ENCODE measurements around the gene S100Z.

DNA sequence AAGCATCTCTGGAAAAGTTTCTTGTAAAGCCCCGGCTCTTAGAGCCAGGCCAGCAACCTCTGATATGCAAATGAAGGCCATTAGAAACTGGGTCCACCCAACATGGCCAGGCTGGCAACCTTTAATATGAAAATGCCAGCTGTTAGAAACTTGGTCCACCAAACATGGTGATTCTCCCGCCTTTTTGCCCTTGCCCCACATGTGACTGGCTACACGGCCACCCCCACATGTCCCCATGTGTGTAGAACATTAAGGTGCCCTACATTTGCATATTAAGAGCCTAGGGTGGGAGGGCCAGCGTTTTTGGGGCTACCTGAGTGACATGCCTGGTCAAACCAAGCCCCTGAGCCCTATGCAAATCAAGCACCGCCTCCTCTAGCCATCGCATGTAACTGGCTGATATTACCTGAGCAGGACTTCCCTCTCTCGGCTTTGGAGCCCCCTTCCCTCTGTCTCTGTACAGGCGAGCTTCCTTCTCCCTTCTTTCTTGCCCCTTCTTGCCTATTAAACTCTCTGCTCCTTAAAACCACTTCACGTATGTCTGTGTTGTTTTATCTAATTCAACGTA lies 39.0 kb downstream of the S100Z start:
- no peak for TF ChIP-seq EP300 (IDR thresholded peaks at IDR 0.05; ENCODE audit: low read depth)
- TF ChIP-seq, protein P1, sequence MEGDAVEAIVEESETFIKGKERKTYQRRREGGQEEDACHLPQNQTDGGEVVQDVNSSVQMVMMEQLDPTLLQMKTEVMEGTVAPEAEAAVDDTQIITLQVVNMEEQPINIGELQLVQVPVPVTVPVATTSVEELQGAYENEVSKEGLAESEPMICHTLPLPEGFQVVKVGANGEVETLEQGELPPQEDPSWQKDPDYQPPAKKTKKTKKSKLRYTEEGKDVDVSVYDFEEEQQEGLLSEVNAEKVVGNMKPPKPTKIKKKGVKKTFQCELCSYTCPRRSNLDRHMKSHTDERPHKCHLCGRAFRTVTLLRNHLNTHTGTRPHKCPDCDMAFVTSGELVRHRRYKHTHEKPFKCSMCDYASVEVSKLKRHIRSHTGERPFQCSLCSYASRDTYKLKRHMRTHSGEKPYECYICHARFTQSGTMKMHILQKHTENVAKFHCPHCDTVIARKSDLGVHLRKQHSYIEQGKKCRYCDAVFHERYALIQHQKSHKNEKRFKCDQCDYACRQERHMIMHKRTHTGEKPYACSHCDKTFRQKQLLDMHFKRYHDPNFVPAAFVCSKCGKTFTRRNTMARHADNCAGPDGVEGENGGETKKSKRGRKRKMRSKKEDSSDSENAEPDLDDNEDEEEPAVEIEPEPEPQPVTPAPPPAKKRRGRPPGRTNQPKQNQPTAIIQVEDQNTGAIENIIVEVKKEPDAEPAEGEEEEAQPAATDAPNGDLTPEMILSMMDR (IDR thresholded peaks at IDR 0.05): no peak
- no peak for TF ChIP-seq POLR2AphosphoS5 (IDR thresholded peaks at IDR 0.05)
